Liver (tissue), 9 donors: ENCODE data around the gene APBA1. TPM values are rescaled to one million over a fixed set of nuclear protein-coding genes. Genes with fewer than 3 reads are reported as not detected.

Experiments used
- DNase-seq: peaks from one replicate; pipeline ENCODE4 v3.0.0-alpha.2; 2017; ENCODE audit warnings: low spot score
- H3K27ac ChIP-seq, 2 donors: one replicate each; pipeline ENCODE4 v1.7.0; 2013; ENCODE audit warnings: inconsistent platforms in 2 of 2, low read length in 2 of 2, control low read depth in 1 of 2, low read depth in 1 of 2, mild to moderate bottlenecking in 1 of 2
- H3K27me3 ChIP-seq, 4 donors: one replicate each; pipeline versions ENCODE4 v1.6.1 to v1.7.0; 2013; ENCODE audit warnings: low read length in 3 of 4, inconsistent platforms in 1 of 4, mild to moderate bottlenecking in 1 of 4, moderate library complexity in 1 of 4; ENCODE audit not compliant: control insufficient read depth in 4 of 4, insufficient read depth in 4 of 4
- H3K36me3 ChIP-seq, 4 donors: one replicate each; pipeline versions ENCODE4 v1.6.1 to v1.7.0; 2013; ENCODE audit warnings: low read length in 3 of 4, mild to moderate bottlenecking in 3 of 4, low read depth in 1 of 4, moderate library complexity in 1 of 4; ENCODE audit not compliant: control insufficient read depth in 4 of 4, insufficient read depth in 3 of 4
- H3K4me1 ChIP-seq, 4 donors: one replicate each; pipeline versions ENCODE4 v1.6.1 to v1.7.0; 2013; ENCODE audit warnings: low read length in 3 of 4, mild to moderate bottlenecking in 3 of 4, moderate library complexity in 1 of 4; ENCODE audit not compliant: control insufficient read depth in 4 of 4, insufficient read depth in 4 of 4
- H3K4me3 ChIP-seq, 3 donors: one replicate each; pipeline versions ENCODE4 v1.6.1 to v1.7.0; 2013; ENCODE audit warnings: low read length in 3 of 3, control low read depth in 1 of 3, low read depth in 1 of 3, mild to moderate bottlenecking in 1 of 3
- H3K9ac ChIP-seq, 2 donors: one replicate each; pipeline ENCODE4 v1.7.0; 2013; ENCODE audit warnings: low read length in 2 of 2, mild to moderate bottlenecking in 2 of 2, moderate library complexity in 2 of 2, control low read depth in 1 of 2, low read depth in 1 of 2
- H3K9me3 ChIP-seq, 4 donors: one replicate each; pipeline versions ENCODE4 v1.6.1 to v1.7.0; 2013; ENCODE audit warnings: low read length in 3 of 4; ENCODE audit not compliant: control insufficient read depth in 4 of 4
- EGR1 ChIP-seq, 2 donors: IDR thresholded peaks; 2 replicates each; pipeline ENCODE4 v1.6.1; 2016 to 2018; ENCODE audit warnings: antibody characterized with exemption in 2 of 2, low read depth in 2 of 2
- FOXA1 ChIP-seq: IDR thresholded peaks from 2 replicates; pipeline ENCODE4 v1.6.1; 2016; ENCODE audit warnings: antibody characterized with exemption
- FOXA2 ChIP-seq: IDR thresholded peaks from 2 replicates; pipeline ENCODE4 v1.6.1; 2016; ENCODE audit warnings: antibody characterized with exemption
- GABPA ChIP-seq, 2 donors: IDR thresholded peaks in 1 of 2; conservative IDR thresholded peaks in 1 of 2; 2 replicates each; pipeline ENCODE4 v1.6.1; 2016; ENCODE audit warnings: antibody characterized with exemption in 2 of 2, mild to moderate bottlenecking in 1 of 2, moderate library complexity in 1 of 2
- HNF4A ChIP-seq, 2 donors: conservative IDR thresholded peaks; 2 replicates each; pipeline ENCODE4 v1.6.1; 2016; ENCODE audit warnings: antibody characterized with exemption in 2 of 2, mild to moderate bottlenecking in 2 of 2
- HNF4G ChIP-seq: IDR thresholded peaks from 2 replicates; pipeline ENCODE4 v1.6.1; 2016; ENCODE audit warnings: antibody characterized with exemption
- JUND ChIP-seq, 2 donors: IDR thresholded peaks; 2 replicates each; pipeline ENCODE4 v1.6.1; 2016; ENCODE audit warnings: antibody characterized with exemption in 2 of 2
- NR2F2 ChIP-seq: IDR thresholded peaks from 2 replicates; pipeline ENCODE4 v1.6.1; 2016; ENCODE audit warnings: antibody characterized with exemption
- RAD21 ChIP-seq, 2 donors: IDR thresholded peaks; 2 replicates each; pipeline ENCODE4 v1.6.1; 2016; ENCODE audit warnings: antibody characterized with exemption in 2 of 2, mild to moderate bottlenecking in 2 of 2
- RXRA ChIP-seq, 2 donors: IDR thresholded peaks; 2 replicates each; pipeline ENCODE4 v1.6.1; 2017 to 2018; ENCODE audit warnings: antibody characterized with exemption in 2 of 2, mild to moderate bottlenecking in 1 of 2
- SP1 ChIP-seq: IDR thresholded peaks from 2 replicates; pipeline ENCODE4 v1.6.1; 2018; ENCODE audit warnings: antibody characterized with exemption, mild to moderate bottlenecking
- TAF1 ChIP-seq: conservative IDR thresholded peaks from 2 replicates; pipeline ENCODE4 v1.6.1; 2016; ENCODE audit warnings: antibody characterized with exemption, mild to moderate bottlenecking
- YY1 ChIP-seq: IDR thresholded peaks from 2 replicates; pipeline ENCODE4 v1.6.1; 2016; ENCODE audit warnings: antibody characterized with exemption, mild to moderate bottlenecking
- WGBS: extraction: QIAGEN DNeasy Blood & Tissue Kit; methylation state at CpG from one replicate; pipeline ENCODE4 v1.1.7; 2013; 5-methylcytosine and 5-hydroxymethylcytosine counted together
- polyA plus RNA-seq, 2 donors: library from polyadenylated mRNA; stranded (reverse) in 1 of 2; unstranded in 1 of 2; fragments of 200-250 nt in 1 of 2; fragments of >200 nt in 1 of 2; fragmentation: Nextera tagmentation in 1 of 2; extraction: Ambion mirVana in 1 of 2; gene quantifications; one replicate each; pipeline versions ENCODE4 v1.2.1 to v1.2.3, GENCODE V29; 2013 to 2015
- total RNA-seq, 2 donors: library from RNA; depleted of rRNA; stranded (reverse); fragments of >200 nt; gene quantifications; one replicate each; pipeline ENCODE4 v1.2.3, GENCODE V29; 2014
- TF ChIP-seq, protein P1 (sequence below): IDR thresholded peaks from 2 replicates; pipeline ENCODE4 v1.6.1; 2016; ENCODE audit warnings: antibody characterized with exemption
- TF ChIP-seq, protein P2 (sequence below): IDR thresholded peaks from 2 replicates; pipeline ENCODE4 v1.6.1; 2016; ENCODE audit warnings: antibody characterized with exemption
- TF ChIP-seq, protein P3 (sequence below): IDR thresholded peaks from 2 replicates; pipeline ENCODE4 v1.6.1; 2016; ENCODE audit warnings: antibody characterized with exemption, mild to moderate bottlenecking
- TF ChIP-seq, protein P4 (sequence below): fragments of 150-350 bp; IDR thresholded peaks from 2 replicates; pipeline ENCODE4 v1.5.1; 2017; ENCODE audit warnings: improper control_type of control experiment, low read depth, low read length; ENCODE audit not compliant: missing input control
- TF ChIP-seq, protein P5 (sequence below): IDR thresholded peaks from 2 replicates; pipeline ENCODE4 v1.6.1; 2016; ENCODE audit warnings: antibody characterized with exemption
- donor health status: healthy.
- donor health status: healthy.
- donor health status: healthy.
- donor health status: healthy.
- donor health status: healthy.

The APBA1 gene
- total and polyA plus RNA-seq, 4 donors = 2.8 to 19.0 (median 6.1) TPM

DNA sequence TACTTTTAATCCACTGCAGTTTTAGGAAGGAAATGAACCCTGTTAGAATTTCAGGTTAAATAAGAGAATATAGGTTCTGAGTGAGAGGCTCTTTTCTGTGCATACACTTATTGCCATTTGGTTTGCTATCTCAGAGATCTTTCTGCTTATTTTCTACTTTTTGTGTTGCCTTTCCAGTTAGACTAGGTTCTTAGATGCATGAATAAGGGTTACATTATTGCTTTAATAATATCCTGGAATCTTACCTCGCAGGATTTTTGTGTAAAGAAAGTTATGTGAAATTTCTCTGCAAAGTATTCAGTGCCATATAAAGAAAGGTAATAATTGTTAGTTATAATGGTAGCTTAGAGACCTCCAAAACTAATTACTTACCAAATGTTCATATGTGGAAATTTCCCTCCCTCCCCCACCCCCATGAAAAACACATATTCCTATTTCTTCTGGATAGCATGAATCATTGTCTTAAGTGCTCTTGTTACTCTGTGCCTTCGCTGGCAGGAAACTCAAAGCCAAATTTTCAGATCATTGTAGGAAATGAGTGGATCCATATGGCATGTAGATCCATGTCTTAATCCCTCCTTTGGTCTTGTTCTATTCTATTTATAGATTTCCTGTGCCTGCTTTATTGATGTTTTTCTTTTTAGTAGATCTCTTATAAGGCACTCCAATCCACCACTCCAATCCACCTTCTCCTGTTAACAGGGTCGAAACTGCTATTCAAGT, 2.7 kb upstream of the APBA1 start:
- TF ChIP-seq FOXA2 (no peak), JUND (IDR thresholded peaks at IDR 0.05) (no peak), FOXA1 (no peak), GABPA (IDR thresholded peaks at IDR 0.05 in 1 of 2, conservative IDR thresholded peaks at IDR 0.05 in 1 of 2) (no peak), HNF4G (no peak), NR2F2 (no peak), SP1 (no peak), YY1 (no peak), RXRA (IDR thresholded peaks at IDR 0.05) (no peak), EGR1 (IDR thresholded peaks at IDR 0.05; ENCODE audit: low read depth in 2 of 2) (no peak), TAF1 (no peak), HNF4A (conservative IDR thresholded peaks at IDR 0.05) (no peak), RAD21 (IDR thresholded peaks at IDR 0.05) (no peak)
- TF ChIP-seq, protein P1, sequence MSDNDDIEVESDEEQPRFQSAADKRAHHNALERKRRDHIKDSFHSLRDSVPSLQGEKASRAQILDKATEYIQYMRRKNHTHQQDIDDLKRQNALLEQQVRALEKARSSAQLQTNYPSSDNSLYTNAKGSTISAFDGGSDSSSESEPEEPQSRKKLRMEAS = no peak
- TF ChIP-seq, protein P2, sequence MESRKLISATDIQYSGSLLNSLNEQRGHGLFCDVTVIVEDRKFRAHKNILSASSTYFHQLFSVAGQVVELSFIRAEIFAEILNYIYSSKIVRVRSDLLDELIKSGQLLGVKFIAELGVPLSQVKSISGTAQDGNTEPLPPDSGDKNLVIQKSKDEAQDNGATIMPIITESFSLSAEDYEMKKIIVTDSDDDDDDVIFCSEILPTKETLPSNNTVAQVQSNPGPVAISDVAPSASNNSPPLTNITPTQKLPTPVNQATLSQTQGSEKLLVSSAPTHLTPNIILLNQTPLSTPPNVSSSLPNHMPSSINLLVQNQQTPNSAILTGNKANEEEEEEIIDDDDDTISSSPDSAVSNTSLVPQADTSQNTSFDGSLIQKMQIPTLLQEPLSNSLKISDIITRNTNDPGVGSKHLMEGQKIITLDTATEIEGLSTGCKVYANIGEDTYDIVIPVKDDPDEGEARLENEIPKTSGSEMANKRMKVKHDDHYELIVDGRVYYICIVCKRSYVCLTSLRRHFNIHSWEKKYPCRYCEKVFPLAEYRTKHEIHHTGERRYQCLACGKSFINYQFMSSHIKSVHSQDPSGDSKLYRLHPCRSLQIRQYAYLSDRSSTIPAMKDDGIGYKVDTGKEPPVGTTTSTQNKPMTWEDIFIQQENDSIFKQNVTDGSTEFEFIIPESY = no peak
- TF ChIP-seq, protein P3, sequence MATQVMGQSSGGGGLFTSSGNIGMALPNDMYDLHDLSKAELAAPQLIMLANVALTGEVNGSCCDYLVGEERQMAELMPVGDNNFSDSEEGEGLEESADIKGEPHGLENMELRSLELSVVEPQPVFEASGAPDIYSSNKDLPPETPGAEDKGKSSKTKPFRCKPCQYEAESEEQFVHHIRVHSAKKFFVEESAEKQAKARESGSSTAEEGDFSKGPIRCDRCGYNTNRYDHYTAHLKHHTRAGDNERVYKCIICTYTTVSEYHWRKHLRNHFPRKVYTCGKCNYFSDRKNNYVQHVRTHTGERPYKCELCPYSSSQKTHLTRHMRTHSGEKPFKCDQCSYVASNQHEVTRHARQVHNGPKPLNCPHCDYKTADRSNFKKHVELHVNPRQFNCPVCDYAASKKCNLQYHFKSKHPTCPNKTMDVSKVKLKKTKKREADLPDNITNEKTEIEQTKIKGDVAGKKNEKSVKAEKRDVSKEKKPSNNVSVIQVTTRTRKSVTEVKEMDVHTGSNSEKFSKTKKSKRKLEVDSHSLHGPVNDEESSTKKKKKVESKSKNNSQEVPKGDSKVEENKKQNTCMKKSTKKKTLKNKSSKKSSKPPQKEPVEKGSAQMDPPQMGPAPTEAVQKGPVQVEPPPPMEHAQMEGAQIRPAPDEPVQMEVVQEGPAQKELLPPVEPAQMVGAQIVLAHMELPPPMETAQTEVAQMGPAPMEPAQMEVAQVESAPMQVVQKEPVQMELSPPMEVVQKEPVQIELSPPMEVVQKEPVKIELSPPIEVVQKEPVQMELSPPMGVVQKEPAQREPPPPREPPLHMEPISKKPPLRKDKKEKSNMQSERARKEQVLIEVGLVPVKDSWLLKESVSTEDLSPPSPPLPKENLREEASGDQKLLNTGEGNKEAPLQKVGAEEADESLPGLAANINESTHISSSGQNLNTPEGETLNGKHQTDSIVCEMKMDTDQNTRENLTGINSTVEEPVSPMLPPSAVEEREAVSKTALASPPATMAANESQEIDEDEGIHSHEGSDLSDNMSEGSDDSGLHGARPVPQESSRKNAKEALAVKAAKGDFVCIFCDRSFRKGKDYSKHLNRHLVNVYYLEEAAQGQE = no peak
- TF ChIP-seq, protein P4, sequence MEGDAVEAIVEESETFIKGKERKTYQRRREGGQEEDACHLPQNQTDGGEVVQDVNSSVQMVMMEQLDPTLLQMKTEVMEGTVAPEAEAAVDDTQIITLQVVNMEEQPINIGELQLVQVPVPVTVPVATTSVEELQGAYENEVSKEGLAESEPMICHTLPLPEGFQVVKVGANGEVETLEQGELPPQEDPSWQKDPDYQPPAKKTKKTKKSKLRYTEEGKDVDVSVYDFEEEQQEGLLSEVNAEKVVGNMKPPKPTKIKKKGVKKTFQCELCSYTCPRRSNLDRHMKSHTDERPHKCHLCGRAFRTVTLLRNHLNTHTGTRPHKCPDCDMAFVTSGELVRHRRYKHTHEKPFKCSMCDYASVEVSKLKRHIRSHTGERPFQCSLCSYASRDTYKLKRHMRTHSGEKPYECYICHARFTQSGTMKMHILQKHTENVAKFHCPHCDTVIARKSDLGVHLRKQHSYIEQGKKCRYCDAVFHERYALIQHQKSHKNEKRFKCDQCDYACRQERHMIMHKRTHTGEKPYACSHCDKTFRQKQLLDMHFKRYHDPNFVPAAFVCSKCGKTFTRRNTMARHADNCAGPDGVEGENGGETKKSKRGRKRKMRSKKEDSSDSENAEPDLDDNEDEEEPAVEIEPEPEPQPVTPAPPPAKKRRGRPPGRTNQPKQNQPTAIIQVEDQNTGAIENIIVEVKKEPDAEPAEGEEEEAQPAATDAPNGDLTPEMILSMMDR = no peak
- TF ChIP-seq, protein P5, sequence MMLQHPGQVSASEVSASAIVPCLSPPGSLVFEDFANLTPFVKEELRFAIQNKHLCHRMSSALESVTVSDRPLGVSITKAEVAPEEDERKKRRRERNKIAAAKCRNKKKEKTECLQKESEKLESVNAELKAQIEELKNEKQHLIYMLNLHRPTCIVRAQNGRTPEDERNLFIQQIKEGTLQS = no peak
- Histone ChIP-seq H3K36me3 (no peaks in the 10 kb centered on the region), H3K27me3 (no peaks in the 10 kb centered on the region), H3K4me1 (peaks cover 0 to 22% (median 6%) of the 10 kb centered on the region in 4 donors), H3K4me3 (no peak overlapping the region), H3K27ac (no peak overlapping the region), H3K9ac (no peak overlapping the region), H3K9me3 (no peaks in the 10 kb centered on the region)
- WGBS = 79% methylated on average over 3 of the region's 3 CpGs
- no peak for DNase-seq
